ENCODE data around the gene OTUB2.

The OTUB2 gene

DNA sequence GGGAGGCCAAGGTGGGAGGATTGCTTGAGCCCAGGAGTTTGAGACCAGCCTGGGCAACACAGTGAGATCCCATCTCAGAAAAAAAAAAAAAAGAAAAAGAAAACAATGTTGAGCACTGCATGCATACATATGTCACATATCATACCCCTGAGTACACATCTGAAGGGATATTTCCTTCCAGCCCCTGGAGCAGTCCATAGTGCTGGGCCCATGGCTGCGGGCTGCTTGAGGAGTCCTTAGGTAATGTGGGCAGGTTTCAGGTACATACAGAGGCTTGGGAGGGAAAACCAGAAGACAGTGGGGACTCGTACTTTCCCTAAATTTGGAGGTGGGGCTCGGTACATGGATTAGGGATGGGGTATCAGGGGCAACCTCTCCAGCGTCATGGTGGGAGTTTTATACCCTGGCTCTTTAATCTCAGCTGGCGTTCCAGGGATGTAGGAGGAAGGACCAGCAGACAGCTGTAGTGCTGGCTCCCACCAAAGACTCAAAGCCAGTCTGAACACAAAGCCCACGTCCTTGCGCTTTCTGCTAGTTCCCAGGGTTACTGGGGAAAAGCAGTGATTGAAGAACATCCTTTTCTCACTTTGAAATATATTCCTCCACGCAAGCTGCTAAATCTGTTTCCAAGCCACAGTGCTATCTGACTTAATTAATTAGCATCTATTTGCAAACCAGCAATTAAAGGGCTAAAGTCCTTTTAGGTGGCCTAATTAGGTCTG, 5.2 kb downstream of the OTUB2 start:
- H3K79me2 ChIP-seq (ENCODE audit: low read length), result no peaks in the 10 kb centered on the region
- no peak overlapping the region for H3K9ac ChIP-seq (ENCODE audit: low read length)
- H3F3A ChIP-seq (ENCODE audit: insufficient read depth, low read length), result no peaks in the 10 kb centered on the region
- TF ChIP-seq, protein P1, sequence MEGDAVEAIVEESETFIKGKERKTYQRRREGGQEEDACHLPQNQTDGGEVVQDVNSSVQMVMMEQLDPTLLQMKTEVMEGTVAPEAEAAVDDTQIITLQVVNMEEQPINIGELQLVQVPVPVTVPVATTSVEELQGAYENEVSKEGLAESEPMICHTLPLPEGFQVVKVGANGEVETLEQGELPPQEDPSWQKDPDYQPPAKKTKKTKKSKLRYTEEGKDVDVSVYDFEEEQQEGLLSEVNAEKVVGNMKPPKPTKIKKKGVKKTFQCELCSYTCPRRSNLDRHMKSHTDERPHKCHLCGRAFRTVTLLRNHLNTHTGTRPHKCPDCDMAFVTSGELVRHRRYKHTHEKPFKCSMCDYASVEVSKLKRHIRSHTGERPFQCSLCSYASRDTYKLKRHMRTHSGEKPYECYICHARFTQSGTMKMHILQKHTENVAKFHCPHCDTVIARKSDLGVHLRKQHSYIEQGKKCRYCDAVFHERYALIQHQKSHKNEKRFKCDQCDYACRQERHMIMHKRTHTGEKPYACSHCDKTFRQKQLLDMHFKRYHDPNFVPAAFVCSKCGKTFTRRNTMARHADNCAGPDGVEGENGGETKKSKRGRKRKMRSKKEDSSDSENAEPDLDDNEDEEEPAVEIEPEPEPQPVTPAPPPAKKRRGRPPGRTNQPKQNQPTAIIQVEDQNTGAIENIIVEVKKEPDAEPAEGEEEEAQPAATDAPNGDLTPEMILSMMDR (IDR thresholded peaks at IDR 0.05; ENCODE audit: low read length), result no peak
- TF ChIP-seq EZH2 (optimal IDR thresholded peaks at IDR 0.05; ENCODE audit: low read depth, low read length) (no peak), EZH2phosphoT487 (IDR thresholded peaks at IDR 0.05; ENCODE audit: low read length) (no peak)
- no peaks in the 10 kb centered on the region for H3K36me3 ChIP-seq (replicated peaks; ENCODE audit: insufficient read depth, low read length)
- no peak overlapping the region for H2AFZ ChIP-seq (ENCODE audit: low read length)
- H3K27me3 ChIP-seq (replicated peaks; ENCODE audit: insufficient read depth, low read length), result no peaks in the 10 kb centered on the region
- H3K9me3 ChIP-seq (replicated peaks; ENCODE audit: insufficient read depth, low read length), result no peaks in the 10 kb centered on the region
- H3K4me2 ChIP-seq (ENCODE audit: low read depth, low read length), result no peak overlapping the region
- H3K4me3 ChIP-seq (ENCODE audit: low read length), result no peak overlapping the region
- H4K20me1 ChIP-seq (ENCODE audit: insufficient read depth, low read length), result no peaks in the 10 kb centered on the region
- no peaks in the 10 kb centered on the region for H3K4me1 ChIP-seq (ENCODE audit: low read length)
- no peak for DNase-seq
- no peak overlapping the region for H3K27ac ChIP-seq (ENCODE audit: low read length)
- no peaks in the 10 kb centered on the region for H3K9me2 ChIP-seq (replicated peaks; ENCODE audit: insufficient read depth, low read length)

DNA sequence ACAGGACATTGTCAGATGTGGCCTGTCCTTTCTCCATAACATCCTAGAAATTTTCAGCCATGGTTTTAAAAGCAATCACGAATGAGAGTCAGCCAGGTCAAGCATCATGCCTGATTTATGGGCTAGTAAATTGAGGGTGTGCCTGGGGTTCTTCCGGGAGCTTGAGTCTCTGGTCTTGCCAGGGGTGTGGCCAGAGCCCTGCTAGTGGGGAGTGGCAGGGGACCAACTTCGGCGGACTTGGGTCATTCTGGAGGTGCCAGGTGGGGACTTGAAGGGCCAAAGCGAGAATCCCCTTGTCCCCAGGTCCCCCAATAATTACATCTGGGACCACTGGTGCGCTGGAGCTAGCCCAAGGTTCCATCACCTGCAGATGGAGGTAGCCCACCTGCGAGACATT, 5.7 kb downstream of the OTUB2 start:
- Histone ChIP-seq H3K9ac (ENCODE audit: low read length) (no peak overlapping the region), H3K4me2 (ENCODE audit: low read depth, low read length) (no peak overlapping the region), H3F3A (ENCODE audit: insufficient read depth, low read length) (no peaks in the 10 kb centered on the region), H3K27me3 (replicated peaks; ENCODE audit: insufficient read depth, low read length) (no peaks in the 10 kb centered on the region), H2AFZ (ENCODE audit: low read length) (no peak overlapping the region), H3K9me3 (replicated peaks; ENCODE audit: insufficient read depth, low read length) (no peaks in the 10 kb centered on the region), H3K27ac (ENCODE audit: low read length) (no peak overlapping the region), H3K4me3 (ENCODE audit: low read length) (no peak overlapping the region), H3K79me2 (ENCODE audit: low read length) (no peaks in the 10 kb centered on the region), H4K20me1 (ENCODE audit: insufficient read depth, low read length) (no peaks in the 10 kb centered on the region), H3K9me2 (replicated peaks; ENCODE audit: insufficient read depth, low read length) (no peaks in the 10 kb centered on the region), H3K36me3 (replicated peaks; ENCODE audit: insufficient read depth, low read length) (no peaks in the 10 kb centered on the region), H3K4me1 (ENCODE audit: low read length) (no peaks in the 10 kb centered on the region)
- TF ChIP-seq EZH2 (optimal IDR thresholded peaks at IDR 0.05; ENCODE audit: low read depth, low read length) (no peak), EZH2phosphoT487 (IDR thresholded peaks at IDR 0.05; ENCODE audit: low read length) (no peak)
- TF ChIP-seq, protein P1 (IDR thresholded peaks at IDR 0.05; ENCODE audit: low read length), result no peak
- no peak for DNase-seq

DNA sequence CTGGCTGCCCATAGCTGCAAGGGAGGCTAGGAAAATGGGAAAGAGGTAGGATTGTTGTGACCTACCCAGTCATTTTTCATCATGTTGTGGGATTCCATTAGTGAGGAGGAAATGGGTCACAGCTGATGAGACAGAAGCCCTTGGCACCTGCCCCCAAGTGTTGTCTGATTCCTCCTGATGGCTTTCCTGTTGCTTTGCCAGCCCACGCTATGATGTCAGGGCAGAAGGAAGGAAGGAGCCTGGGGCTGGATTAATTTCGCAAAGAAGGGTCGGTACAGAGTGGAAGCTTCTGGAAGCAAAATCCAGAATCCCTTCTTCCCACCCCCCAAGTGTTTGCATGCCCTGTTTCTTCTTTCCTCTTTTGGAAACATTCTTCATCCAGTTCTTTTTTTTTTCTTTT, 8.7 kb downstream of the OTUB2 start:
- no peaks in the 10 kb centered on the region for H3K4me1 ChIP-seq (ENCODE audit: low read length)
- H3K4me2 ChIP-seq (ENCODE audit: low read depth, low read length), result no peak overlapping the region
- no peaks in the 10 kb centered on the region for H3K9me2 ChIP-seq (replicated peaks; ENCODE audit: insufficient read depth, low read length)
- H3K27ac ChIP-seq (ENCODE audit: low read length), result no peak overlapping the region
- no peaks in the 10 kb centered on the region for H3K79me2 ChIP-seq (ENCODE audit: low read length)
- H3K9me3 ChIP-seq (replicated peaks; ENCODE audit: insufficient read depth, low read length), result no peaks in the 10 kb centered on the region
- no peaks in the 10 kb centered on the region for H3K27me3 ChIP-seq (replicated peaks; ENCODE audit: insufficient read depth, low read length)
- no peaks in the 10 kb centered on the region for H4K20me1 ChIP-seq (ENCODE audit: insufficient read depth, low read length)
- H3K4me3 ChIP-seq (ENCODE audit: low read length), result no peak overlapping the region
- no peak overlapping the region for H2AFZ ChIP-seq (ENCODE audit: low read length)
- TF ChIP-seq, protein P1 (IDR thresholded peaks at IDR 0.05; ENCODE audit: low read length), result no peak
- TF ChIP-seq EZH2phosphoT487 (IDR thresholded peaks at IDR 0.05; ENCODE audit: low read length), result no peak
- TF ChIP-seq EZH2 (optimal IDR thresholded peaks at IDR 0.05; ENCODE audit: low read depth, low read length), result no peak
- no peak overlapping the region for H3K9ac ChIP-seq (ENCODE audit: low read length)
- no peaks in the 10 kb centered on the region for H3F3A ChIP-seq (ENCODE audit: insufficient read depth, low read length)
- no peaks in the 10 kb centered on the region for H3K36me3 ChIP-seq (replicated peaks; ENCODE audit: insufficient read depth, low read length)
- DNase-seq, result no peak

Measured in MM.1S (cell line).